Endothelial cell (in vitro differentiated cells): ENCODE data around the gene PABPN1. TPM values are rescaled to one million over a fixed set of nuclear protein-coding genes. Genes with fewer than 3 reads are reported as not detected.
A peak's percentile ranks its signal among the peaks of the same experiment; 100 is the strongest.

ENCODE experiments used
- DNase-seq: peaks from one replicate; pipeline ENCODE4 v3.0.0; 2021; ENCODE audit warnings: low spot score
- H3K27ac Mint-ChIP-seq: one replicate; pipeline ENCODE4 v1.8.0; 2021; ENCODE audit warnings: mixed read lengths, inconsistent platforms; ENCODE audit not compliant: unreplicated experiment
- H3K27me3 Mint-ChIP-seq: one replicate; pipeline ENCODE4 v1.8.0; 2021; ENCODE audit warnings: mild to moderate bottlenecking, moderate library complexity, mixed read lengths, inconsistent platforms; ENCODE audit not compliant: unreplicated experiment
- H3K36me3 Mint-ChIP-seq: one replicate; pipeline ENCODE4 v1.8.0; 2021; ENCODE audit warnings: mild to moderate bottlenecking, low read depth, mixed read lengths, inconsistent platforms; ENCODE audit not compliant: unreplicated experiment
- H3K4me1 Mint-ChIP-seq: one replicate; pipeline ENCODE4 v1.8.0; 2021; ENCODE audit warnings: mild to moderate bottlenecking, mixed read lengths, inconsistent platforms; ENCODE audit not compliant: unreplicated experiment
- H3K4me3 Mint-ChIP-seq: one replicate; pipeline ENCODE4 v1.8.0; 2021; ENCODE audit warnings: mild to moderate bottlenecking, mixed read lengths, inconsistent platforms; ENCODE audit not compliant: unreplicated experiment
- H3K9me3 Mint-ChIP-seq: one replicate; pipeline ENCODE4 v1.8.0; 2021; ENCODE audit warnings: mixed read lengths, inconsistent platforms; ENCODE audit not compliant: unreplicated experiment
- CTCF ChIP-seq: fragments of 200-600 bp; sonication (generic); IDR thresholded peaks from one replicate; pipeline ENCODE4 v1.5.0; 2021; ENCODE audit warnings: antibody characterized with exemption; ENCODE audit not compliant: unreplicated experiment
- total RNA-seq: library from RNA; stranded (reverse); fragmentation: NEBNext Ultra II Directional; extraction: Animal tissue kit (Norgen Biotek cat#: 25700); gene quantifications from one replicate; pipeline ENCODE4 v1.2.1, GENCODE V29; 2021; ENCODE audit not compliant: unreplicated experiment

The PABPN1 gene
- total RNA-seq, 1 donor from 2014 or later: 191 TPM

- TF ChIP-seq CTCF: no peak
- peaks cover 29% of the 10 kb centered on the region for H3K4me1 Mint-ChIP-seq
- peak within 1 kb of the TSS; percentile 70 for H3K27ac Mint-ChIP-seq
- peaks cover 22% of the 10 kb centered on the region for H3K27me3 Mint-ChIP-seq
- peaks cover 8% of the 10 kb centered on the region for H3K36me3 Mint-ChIP-seq
- peak; percentile 35 for DNase-seq
- H3K9me3 Mint-ChIP-seq: no peaks in the 10 kb centered on the region
- peak within 1 kb of the TSS; percentile 86 for H3K4me3 Mint-ChIP-seq
These were observed 43.9 kb downstream of the PABPN1 start, which contains the start of gene EFS for GRCh38 chr14:23365036-23365731. TSS of gene EFS (minus strand) at chr14:23365172. CDS start at chr14:23365025, 147 bp downstream.

- Mint-ChIP-seq H3K4me1 (peaks cover 26% of the 10 kb centered on the region), H3K36me3 (peaks cover 6% of the 10 kb centered on the region), H3K27me3 (peaks cover 20% of the 10 kb centered on the region), H3K4me3 (no peak overlapping the region), H3K9me3 (no peaks in the 10 kb centered on the region), H3K27ac (no peak overlapping the region)
- peak; percentile 45 for DNase-seq
- TF ChIP-seq CTCF: no peak
These were observed 44.6 kb downstream of the PABPN1 start for GRCh38 chr14:23365732-23366425.

GRCh38 chr14:23366426-23366921, 45.2 kb downstream of the PABPN1 start:
- no peak overlapping the region for H3K27ac Mint-ChIP-seq
- peaks cover 23% of the 10 kb centered on the region for H3K4me1 Mint-ChIP-seq
- peaks cover 3% of the 10 kb centered on the region for H3K36me3 Mint-ChIP-seq
- no peaks in the 10 kb centered on the region for H3K9me3 Mint-ChIP-seq
- no peak for TF ChIP-seq CTCF
- peak overlapping the region; percentile 66 for H3K4me3 Mint-ChIP-seq
- DNase-seq: peak; percentile 49
- H3K27me3 Mint-ChIP-seq: peaks cover 20% of the 10 kb centered on the region

GRCh38 chr14:23370221-23370620, 49.0 kb downstream of the PABPN1 start:
- Mint-ChIP-seq H3K9me3 (no peaks in the 10 kb centered on the region), H3K27ac (no peak overlapping the region), H3K36me3 (peaks cover 3% of the 10 kb centered on the region), H3K4me1 (peaks cover 16% of the 10 kb centered on the region), H3K27me3 (peaks cover 15% of the 10 kb centered on the region), H3K4me3 (no peak overlapping the region)
- no peak for DNase-seq
- no peak for TF ChIP-seq CTCF

- Mint-ChIP-seq H3K9me3 (no peaks in the 10 kb centered on the region), H3K36me3 (peaks cover 2% of the 10 kb centered on the region), H3K4me3 (no peak overlapping the region), H3K27ac (no peak overlapping the region), H3K4me1 (peaks cover 11% of the 10 kb centered on the region), H3K27me3 (peaks cover 14% of the 10 kb centered on the region)
- DNase-seq: no peak
- TF ChIP-seq CTCF: no peak
These were observed 50.6 kb downstream of the PABPN1 start for GRCh38 chr14:23371865-23372264.
